HG02840 (cell line): ENCODE data around the gene DDX4.

Experiments
- ATAC-seq: cut with Tn5 transposase; IDR thresholded peaks from one replicate; pipeline ENCODE4 v1.9.1; 2021; ENCODE audit warnings: mild to moderate bottlenecking, moderate library complexity, moderate number of reproducible peaks; ENCODE audit not compliant: unreplicated experiment, low FRiP score

DDX4 gene

DNA sequence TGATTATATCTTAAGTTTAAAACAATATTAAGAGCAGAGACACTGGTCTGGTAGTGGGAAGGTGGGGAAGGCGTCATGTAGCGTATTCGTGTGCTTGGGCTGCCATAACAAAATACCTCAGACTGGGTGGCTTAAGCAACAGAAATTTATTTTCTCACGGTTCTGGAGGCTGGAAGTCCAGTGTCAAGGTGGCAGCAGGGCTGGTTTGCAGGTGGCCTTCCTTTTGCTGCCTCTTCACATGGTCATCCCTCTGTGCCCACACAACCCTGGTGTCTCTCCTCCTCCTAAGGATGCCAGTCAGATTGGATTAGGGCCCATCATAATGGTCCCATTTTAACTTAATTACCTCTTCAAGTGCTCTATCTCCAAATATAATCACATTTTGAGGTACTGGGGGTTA is 122.8 kb downstream of the DDX4 start:
- no peak for ATAC-seq

DNA sequence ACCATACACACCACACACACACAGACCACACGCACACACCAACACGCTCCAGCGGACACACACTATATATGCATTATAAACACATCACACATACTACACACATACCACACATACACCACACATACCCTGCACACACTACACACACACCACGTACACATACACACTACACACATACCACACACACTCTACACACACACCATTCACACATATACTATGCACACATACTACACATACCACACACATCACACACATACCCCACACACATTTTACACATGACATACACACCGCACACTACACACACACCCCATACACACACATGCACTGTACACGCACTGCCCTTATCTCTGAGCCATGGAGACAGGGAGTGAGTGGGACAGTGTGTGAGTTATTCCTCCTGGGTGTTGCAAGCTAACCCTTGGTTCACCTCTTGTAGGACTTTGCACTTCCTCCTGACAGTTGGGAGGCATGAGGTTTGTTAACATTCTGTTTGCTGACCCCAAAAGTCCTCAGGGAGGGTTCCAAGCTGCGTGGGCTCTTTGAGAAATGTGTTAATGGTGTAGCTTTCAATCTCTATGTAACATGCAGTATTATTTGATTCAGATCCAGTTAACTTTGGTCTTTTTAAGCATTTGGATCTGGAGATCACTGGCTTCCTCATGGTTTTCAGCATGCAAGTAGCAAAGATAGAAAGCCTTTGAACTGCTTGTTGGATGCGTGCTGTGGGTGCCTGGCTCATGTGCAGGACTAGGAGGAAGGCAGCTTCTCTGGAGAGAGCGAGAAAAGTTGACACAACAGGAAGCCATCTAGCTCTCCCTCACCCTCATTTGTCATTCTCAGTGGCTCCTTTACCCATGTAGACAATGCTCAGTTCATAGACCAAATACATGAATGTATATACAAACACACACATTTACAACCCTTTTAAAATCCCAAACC is 127.0 kb downstream of the DDX4 start:
- no peak for ATAC-seq

DNA sequence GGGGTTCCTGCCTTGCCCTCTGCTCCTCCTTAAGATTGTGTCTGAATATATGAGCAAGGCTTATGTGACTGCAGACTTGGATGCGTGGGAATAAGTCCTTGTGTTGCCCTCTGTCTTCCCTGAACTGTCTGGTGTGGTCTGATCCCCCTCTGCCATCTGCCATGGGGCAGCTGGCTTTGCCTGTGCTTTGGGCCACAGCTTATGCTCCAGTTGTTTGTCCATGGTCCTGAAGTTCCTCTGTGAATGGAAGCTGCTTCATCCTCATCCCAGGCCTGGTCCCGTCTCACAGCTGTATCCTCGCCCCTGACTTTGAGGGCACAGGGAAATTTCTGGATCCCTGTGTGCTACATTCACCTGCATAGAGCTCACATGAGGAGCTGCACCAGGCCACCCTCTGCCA is 128.0 kb downstream of the DDX4 start:
- no peak for ATAC-seq

- no peak for ATAC-seq
These were observed 128.6 kb downstream of the DDX4 start for GRCh38 chr5:55866485-55866884.
